Erythroblast (primary cell): ENCODE results near the gene ATP9A.

Source experiments
- GATA1 ChIP-seq: IDR thresholded peaks from 2 replicates; pipeline ENCODE4 v1.6.1; 2011; ENCODE audit warnings: low read depth, mild to moderate bottlenecking, control low read depth, low read length, moderate library complexity
- POLR2A ChIP-seq: IDR thresholded peaks from 2 replicates; pipeline ENCODE4 v1.6.1; 2011; ENCODE audit warnings: mild to moderate bottlenecking, low read length

DNA sequence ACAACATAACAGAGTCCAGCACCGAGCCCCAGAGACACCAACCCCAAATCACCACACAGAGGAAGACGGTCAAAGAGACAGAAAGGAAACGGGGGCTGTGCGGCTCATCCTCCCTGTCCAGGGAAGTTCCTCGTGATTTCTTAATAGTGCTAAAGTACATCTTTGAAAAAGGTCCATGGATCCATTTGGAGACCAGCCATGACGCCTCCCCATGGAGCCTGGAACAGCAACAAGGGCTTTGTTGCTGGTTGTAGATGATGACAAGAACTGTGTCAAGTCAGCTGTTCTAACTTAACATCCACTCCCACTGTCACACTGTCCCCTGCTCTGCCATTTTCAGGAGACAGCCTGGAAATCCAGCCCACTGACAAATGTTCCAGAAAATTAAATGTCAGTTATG lies 99.7 kb downstream of the ATP9A start:
- TF ChIP-seq POLR2A, result no peak
- no peak for TF ChIP-seq GATA1
